Keratinocyte (primary cell): ENCODE data around the gene FAM53A. TPM values are rescaled to one million over a fixed set of nuclear protein-coding genes. Genes with fewer than 3 reads are reported as not detected.

Experiments
- DNase-seq: peaks from one replicate; pipeline ENCODE4 v3.0.0-alpha.2; 2011; ENCODE audit warnings: low read depth, missing footprints, low spot score
- FAIRE-seq: peaks from 2 replicates; lab custom pipeline; 2011; peaks lifted over from hg19 to GRCh38; lab: Jason Lieb, UNC
- H2AFZ ChIP-seq: 2 replicates; pipeline ENCODE4 v1.6.0; 2012; ENCODE audit warnings: low read length, control low read depth, inconsistent platforms; ENCODE audit not compliant: control insufficient read depth
- H3K27ac ChIP-seq: 2 replicates; pipeline ENCODE4 v1.5.1; 2011; ENCODE audit warnings: low read length; ENCODE audit not compliant: control insufficient read depth, insufficient read depth
- H3K27me3 ChIP-seq: 3 replicates; pipeline ENCODE4 v1.6.0; 2011; ENCODE audit warnings: low read length; ENCODE audit not compliant: control insufficient read depth, insufficient read depth; ENCODE audit errors: extremely low read depth
- H3K36me3 ChIP-seq, 2 experiments: 2 replicates in 1 of 2; 3 replicates in 1 of 2; pipeline ENCODE4 v1.5.1; 2011; ENCODE audit warnings: low read length in 2 of 2, mild to moderate bottlenecking in 1 of 2; ENCODE audit not compliant: control insufficient read depth in 2 of 2, insufficient read depth in 2 of 2; ENCODE audit errors: extremely low read depth in 1 of 2
- H3K4me1 ChIP-seq: 3 replicates; pipeline ENCODE4 v1.5.1; 2011; ENCODE audit warnings: low read length; ENCODE audit not compliant: control insufficient read depth, insufficient read depth; ENCODE audit errors: extremely low read depth
- H3K4me2 ChIP-seq: 3 replicates; pipeline ENCODE4 v1.6.0; 2011; ENCODE audit warnings: low read depth, low read length; ENCODE audit not compliant: control insufficient read depth, insufficient read depth; ENCODE audit errors: extremely low read depth
- H3K4me3 ChIP-seq, 3 experiments: fragments of 200-600 bp in 1 of 3; sonication (generic) in 1 of 3; 2 replicates in 2 of 3; 3 replicates in 1 of 3; pipeline ENCODE4 v1.5.1; 2011 to 2016; ENCODE audit warnings: low read length in 3 of 3, mild to moderate bottlenecking in 3 of 3, control low read depth in 2 of 3, inconsistent platforms in 1 of 3, low read depth in 1 of 3, mixed read lengths in 1 of 3, mixed run types in 1 of 3, moderate library complexity in 1 of 3; ENCODE audit not compliant: control insufficient read depth in 2 of 3, insufficient read depth in 2 of 3; ENCODE audit errors: extremely low read depth in 1 of 3
- H3K79me2 ChIP-seq: 2 replicates; pipeline ENCODE4 v1.6.0; 2012; ENCODE audit warnings: low read length; ENCODE audit not compliant: control insufficient read depth, insufficient read depth
- H3K9ac ChIP-seq: 3 replicates; pipeline ENCODE4 v1.6.0; 2011; ENCODE audit warnings: low read length; ENCODE audit not compliant: control insufficient read depth, insufficient read depth; ENCODE audit errors: extremely low read depth
- H3K9me1 ChIP-seq: 3 replicates; pipeline ENCODE4 v1.6.0; 2011; ENCODE audit warnings: low read length; ENCODE audit not compliant: control insufficient read depth, insufficient read depth; ENCODE audit errors: extremely low read depth
- H3K9me3 ChIP-seq: 2 replicates; pipeline ENCODE4 v1.5.1; 2012; ENCODE audit warnings: low read depth, low read length; ENCODE audit not compliant: control insufficient read depth
- H4K20me1 ChIP-seq: 3 replicates; pipeline ENCODE4 v1.6.0; 2011; ENCODE audit warnings: low read length; ENCODE audit not compliant: control insufficient read depth, insufficient read depth; ENCODE audit errors: extremely low read depth
- CTCF ChIP-seq, 3 experiments: IDR thresholded peaks in 1 of 3; conservative IDR thresholded peaks in 1 of 3; optimal IDR thresholded peaks in 1 of 3; 2 replicates in 2 of 3; 3 replicates in 1 of 3; pipeline versions ENCODE3 to v1.5.1; 2011; ENCODE audit warnings: low read length in 3 of 3, mild to moderate bottlenecking in 3 of 3, moderate library complexity in 2 of 3, control low read depth in 1 of 3, inconsistent platforms in 1 of 3; ENCODE audit not compliant: insufficient read depth in 2 of 3; ENCODE audit errors: extremely low read depth in 1 of 3
- EZH2 ChIP-seq: IDR thresholded peaks from one replicate; pipeline ENCODE4 v1.6.1; 2012; ENCODE audit warnings: inconsistent platforms, mild to moderate bottlenecking, low read length, moderate library complexity
- dilution Hi-C: fragments of 300-500 bp; cut with MboI; formaldehyde crosslinking; loops from one replicate; pipeline ENCODE4 v1.7.0; 2020; ENCODE audit warnings: low sequenced_read_pairs; ENCODE audit not compliant: extremely low pct_ligation_motif_present
- polyA plus RNA-seq, 5 experiments: library from polyadenylated mRNA; depleted of rRNA in 3 of 5; stranded (reverse) in 3 of 5; stranded (forward) in 1 of 5; unstranded in 1 of 5; fragments of >200 nt; gene quantifications; 1 replicate in 1 of 5; 2 replicates in 3 of 5; 3 replicates in 1 of 5; pipeline versions ENCODE4 v1.2.1 to v1.2.3, GENCODE V29; 2011 to 2012; ENCODE audit warnings: missing spikeins in 2 of 5, low read depth in 1 of 5, low replicate concordance in 1 of 5

FAM53A gene
- polyA plus RNA-seq, 1 donor (not counting 4 experiments of a cell fraction or from before 2014, with no cell fraction given), result 0.50 TPM

- peaks cover 2% of the 10 kb centered on the region for H3K9me3 ChIP-seq
- no peaks in the 10 kb centered on the region for H3K36me3 ChIP-seq
- H3K4me3 ChIP-seq, result no peak overlapping the region
- no peak for DNase-seq
- no peak overlapping the region for H3K4me2 ChIP-seq
- FAIRE-seq, result no peak
- no peak overlapping the region for H2AFZ ChIP-seq
- dilution Hi-C loops, result no loop called here
- no peaks in the 10 kb centered on the region for H3K27me3 ChIP-seq
- no peaks in the 10 kb centered on the region for H3K79me2 ChIP-seq
- H3K9ac ChIP-seq, result no peak overlapping the region
- no peaks in the 10 kb centered on the region for H4K20me1 ChIP-seq
- TF ChIP-seq EZH2, result no peak
- no peak for TF ChIP-seq CTCF (optimal IDR thresholded peaks at IDR 0.05 in 1 of 3, IDR thresholded peaks at IDR 0.05 in 1 of 3, conservative IDR thresholded peaks at IDR 0.05 in 1 of 3; ENCODE audit: extremely low read depth in 1 of 3, insufficient read depth in 2 of 3, low read length in 3 of 3)
- H3K27ac ChIP-seq, result no peak overlapping the region
- no peaks in the 10 kb centered on the region for H3K9me1 ChIP-seq
- H3K4me1 ChIP-seq, result no peaks in the 10 kb centered on the region
These were observed 32.5 kb downstream of the FAM53A start for GRCh38 chr4:1651609-1652008.

- DNase-seq (no peak), FAIRE-seq (no peak)
- Histone ChIP-seq H3K9ac (no peak overlapping the region), H4K20me1 (no peaks in the 10 kb centered on the region), H2AFZ (no peak overlapping the region), H3K4me2 (no peak overlapping the region), H3K36me3 (no peaks in the 10 kb centered on the region), H3K9me3 (peaks cover 2% of the 10 kb centered on the region), H3K4me3 (no peak overlapping the region), H3K9me1 (no peaks in the 10 kb centered on the region), H3K4me1 (peaks cover 6% of the 10 kb centered on the region), H3K79me2 (no peaks in the 10 kb centered on the region), H3K27ac (no peak overlapping the region), H3K27me3 (no peaks in the 10 kb centered on the region)
- TF ChIP-seq CTCF (optimal IDR thresholded peaks at IDR 0.05 in 1 of 3, IDR thresholded peaks at IDR 0.05 in 1 of 3, conservative IDR thresholded peaks at IDR 0.05 in 1 of 3; ENCODE audit: extremely low read depth in 1 of 3, insufficient read depth in 2 of 3, low read length in 3 of 3), result no peak
- dilution Hi-C loops, result loop anchor here (25.0 kb wide), 1 partner anchor 237 kb away; the partner anchor contains the start of gene NKX1-1
These were observed 35.2 kb downstream of the FAM53A start for GRCh38 chr4:1648962-1649361.
